HG03469 (cell line): ENCODE measurements around the gene MLXIPL.
"Not testable (repeated sequence)": the region's sequence is repeated elsewhere in the genome, so short reads cannot be mapped to it uniquely, and the experiment has no call there.

Experiments
- ATAC-seq: cut with Tn5 transposase; IDR thresholded peaks from one replicate; pipeline ENCODE4 v1.9.1; 2021; ENCODE audit warnings: mild to moderate bottlenecking, moderate library complexity, moderate number of reproducible peaks; ENCODE audit not compliant: unreplicated experiment

MLXIPL gene

GRCh38 chr7:73614937-73615336 lies 9.4 kb downstream of the MLXIPL start:
- not testable (repeated sequence) for ATAC-seq

- no peak for ATAC-seq
These were observed 10.2 kb downstream of the MLXIPL start for GRCh38 chr7:73613954-73614735.

DNA sequence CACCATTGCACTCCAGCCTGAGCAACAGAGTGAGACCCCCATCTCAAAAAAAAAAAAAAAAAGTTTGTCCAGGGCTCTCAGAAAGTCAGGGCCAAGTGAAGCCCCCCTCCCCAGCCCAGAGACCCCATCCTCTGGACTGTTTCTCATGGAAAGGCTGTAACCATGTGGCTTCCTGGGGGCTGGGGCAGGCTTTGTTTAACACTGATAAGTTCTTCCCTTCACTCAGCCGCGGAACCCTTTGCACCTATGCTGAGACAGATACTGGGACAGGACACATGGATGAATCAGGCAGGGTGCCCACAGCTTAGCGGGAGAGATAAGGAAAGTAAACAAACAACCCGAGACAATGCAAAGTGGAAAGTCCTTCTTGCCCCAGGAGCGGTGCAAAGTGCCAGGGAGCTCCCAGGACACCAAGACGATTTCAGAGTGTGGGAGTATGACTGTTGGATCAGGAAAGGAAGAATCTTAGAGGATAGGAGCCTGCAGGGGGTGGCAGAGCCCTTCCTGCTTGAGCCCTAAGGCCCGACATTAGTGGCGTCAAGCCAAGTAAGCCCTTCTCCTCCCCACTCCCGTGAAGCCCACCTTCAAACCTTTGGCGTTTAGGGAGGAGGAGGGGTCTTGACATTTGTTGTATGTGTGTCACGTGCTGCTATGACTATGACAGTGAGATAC lies 11.6 kb downstream of the MLXIPL start:
- ATAC-seq = no peak

DNA sequence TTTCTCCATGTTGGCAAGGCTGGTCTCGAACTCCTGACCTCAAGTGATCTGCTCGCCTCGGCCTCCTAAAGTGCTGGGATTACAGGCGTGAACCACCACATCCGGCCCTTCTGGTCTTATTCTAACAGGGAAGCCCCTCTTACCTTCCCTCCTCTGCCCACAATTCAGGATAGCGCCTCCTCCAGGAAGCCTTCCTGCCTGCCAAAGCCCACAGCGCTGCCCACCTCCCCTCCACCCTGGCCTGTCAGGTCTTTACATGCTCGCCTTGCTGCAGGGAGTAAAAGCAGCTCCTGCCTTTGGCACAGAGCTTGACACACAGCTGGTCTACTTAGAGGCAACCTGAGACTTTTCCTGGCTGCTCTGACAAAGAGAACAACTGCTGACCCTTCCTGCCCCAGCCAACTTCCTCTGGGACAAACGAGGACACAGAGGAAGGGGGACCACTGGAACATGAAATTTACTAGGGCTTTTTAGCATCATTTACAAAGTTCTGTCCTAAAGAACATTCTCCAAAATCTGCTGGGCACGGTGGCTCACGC lies 13.2 kb downstream of the MLXIPL start:
- no peak for ATAC-seq

GRCh38 chr7:73610105-73610504 lies 14.2 kb downstream of the MLXIPL start:
- no peak for ATAC-seq

DNA sequence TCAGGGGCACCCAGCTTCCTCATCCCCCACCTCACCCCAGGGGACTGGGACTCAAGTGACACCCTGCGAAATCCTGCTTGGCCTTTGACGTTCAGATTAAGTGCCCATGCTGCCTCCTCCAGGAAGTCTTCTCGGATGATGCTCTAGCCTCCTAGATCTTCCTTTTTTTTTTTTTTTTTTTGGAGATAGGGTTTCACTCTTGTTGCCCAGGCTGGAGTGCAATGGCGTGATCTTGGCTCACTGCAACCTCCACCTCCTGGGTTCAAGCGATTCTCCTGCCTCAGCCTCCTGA lies 16.7 kb downstream of the MLXIPL start:
- ATAC-seq = not testable (repeated sequence)

GRCh38 chr7:73606801-73607691 lies 17.3 kb downstream of the MLXIPL start:
- no peak for ATAC-seq

DNA sequence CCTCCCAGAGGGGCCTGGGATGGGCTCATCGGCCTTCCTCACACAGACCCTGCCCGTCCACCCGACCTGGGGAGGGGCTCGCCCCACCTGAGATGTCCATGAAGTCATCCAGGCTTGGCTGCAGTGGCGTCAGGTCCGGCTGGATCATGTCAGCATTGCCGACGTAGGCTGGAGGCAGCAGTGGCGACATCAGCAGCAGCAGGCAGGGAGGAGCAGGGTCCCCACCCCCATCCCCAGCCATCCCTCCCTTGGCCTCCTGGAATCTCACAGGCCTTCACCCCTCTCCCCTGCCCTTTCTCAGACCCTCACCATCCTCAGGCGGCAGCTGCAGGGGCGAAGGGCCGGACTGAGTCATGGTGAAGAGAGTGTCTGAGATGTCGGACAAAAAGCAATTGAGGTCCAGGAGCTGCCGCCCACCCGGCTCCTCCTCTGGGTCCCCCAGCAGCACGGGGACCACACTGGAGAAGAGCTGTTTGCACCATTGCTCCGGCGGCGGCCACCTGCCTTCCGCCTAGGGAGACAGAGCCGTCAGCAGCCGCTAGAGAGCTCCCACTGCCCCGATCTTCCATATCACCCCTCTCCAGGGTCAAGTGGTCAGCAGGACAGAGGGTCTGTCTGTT lies 18.6 kb downstream of the MLXIPL start:
- ATAC-seq = no peak

- no peak for ATAC-seq
These were observed 21.3 kb downstream of the MLXIPL start for GRCh38 chr7:73602721-73603651.

GRCh38 chr7:73599916-73600315 lies 24.4 kb downstream of the MLXIPL start:
- no peak for ATAC-seq

- ATAC-seq = no peak
These were observed 25.0 kb downstream of the MLXIPL start for GRCh38 chr7:73599151-73599882.

DNA sequence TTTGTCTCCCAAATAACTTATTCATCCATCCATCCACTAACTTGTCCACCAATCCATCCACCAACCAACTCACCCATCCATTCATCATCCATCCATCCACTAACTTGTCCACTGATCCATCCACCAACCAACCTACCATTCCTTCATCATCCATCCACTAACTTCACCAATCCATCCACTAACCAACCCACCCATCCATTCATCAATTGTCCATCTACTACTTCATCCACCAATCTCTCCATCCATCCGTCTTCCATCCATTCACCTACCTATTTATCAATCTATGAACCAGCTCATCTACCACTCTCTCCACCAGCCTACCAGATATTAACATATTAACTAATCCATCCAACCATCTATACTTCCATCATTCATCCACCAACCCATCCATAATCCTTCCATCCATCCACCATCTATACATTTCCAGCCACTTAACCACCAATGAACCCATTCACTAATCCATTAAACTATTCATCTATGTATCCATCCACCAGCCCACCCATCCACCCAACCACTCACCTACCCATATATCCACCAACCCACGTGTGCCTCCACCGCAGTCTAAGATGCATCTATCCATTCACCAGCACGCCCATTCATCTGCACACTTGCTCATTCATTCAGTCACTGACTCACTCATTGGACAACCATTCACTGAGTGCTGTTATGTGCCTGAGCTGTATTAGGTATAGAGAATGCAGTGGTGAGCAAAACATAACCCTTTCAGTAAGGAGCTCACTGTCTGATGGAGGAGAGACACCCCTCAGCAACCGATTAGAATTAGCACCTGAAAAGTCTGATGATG lies 26.1 kb downstream of the MLXIPL start:
- no peak for ATAC-seq

DNA sequence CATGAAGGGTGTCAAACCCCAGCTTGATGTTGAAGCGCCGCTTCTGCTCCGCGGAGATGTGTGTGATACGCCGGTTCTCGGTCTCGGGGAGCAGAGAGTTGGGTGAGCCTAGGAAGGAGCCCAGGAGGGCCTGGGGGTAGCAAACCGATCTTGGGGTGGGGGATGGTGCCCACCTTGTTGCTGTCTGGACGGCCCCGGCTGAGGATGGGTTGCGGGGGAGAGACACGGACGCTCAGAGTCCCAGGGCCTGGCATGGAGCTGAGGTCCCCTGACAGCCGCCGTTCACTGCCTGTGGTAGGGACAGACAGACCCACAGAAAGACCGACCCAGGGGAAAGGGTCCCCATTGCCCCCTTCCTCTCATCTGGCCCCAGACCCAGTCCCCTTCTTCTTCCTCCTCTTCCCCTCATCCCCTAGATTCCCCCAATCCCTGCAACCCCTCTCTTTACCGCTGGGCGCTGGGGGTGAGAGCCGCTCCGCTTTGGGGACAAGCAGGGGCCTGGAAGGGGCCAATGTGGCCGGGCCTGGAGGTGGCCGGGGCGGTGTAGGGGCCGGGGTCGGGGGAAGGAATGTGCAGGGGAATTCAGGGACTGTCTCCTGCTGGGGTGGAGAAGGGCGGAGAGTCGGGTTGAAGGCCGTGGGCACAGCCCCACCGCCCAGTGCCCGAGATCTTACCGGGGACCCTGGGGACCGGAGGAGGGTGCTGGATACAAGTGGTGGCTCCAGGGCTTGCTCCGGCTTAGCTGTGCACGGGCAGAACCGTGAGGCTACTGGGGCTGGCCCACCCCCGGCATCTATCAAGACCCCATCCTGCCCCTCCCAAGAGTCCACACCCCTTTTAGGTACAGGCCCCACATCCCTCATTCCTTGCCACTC lies 27.9 kb downstream of the MLXIPL start:
- no peak for ATAC-seq

DNA sequence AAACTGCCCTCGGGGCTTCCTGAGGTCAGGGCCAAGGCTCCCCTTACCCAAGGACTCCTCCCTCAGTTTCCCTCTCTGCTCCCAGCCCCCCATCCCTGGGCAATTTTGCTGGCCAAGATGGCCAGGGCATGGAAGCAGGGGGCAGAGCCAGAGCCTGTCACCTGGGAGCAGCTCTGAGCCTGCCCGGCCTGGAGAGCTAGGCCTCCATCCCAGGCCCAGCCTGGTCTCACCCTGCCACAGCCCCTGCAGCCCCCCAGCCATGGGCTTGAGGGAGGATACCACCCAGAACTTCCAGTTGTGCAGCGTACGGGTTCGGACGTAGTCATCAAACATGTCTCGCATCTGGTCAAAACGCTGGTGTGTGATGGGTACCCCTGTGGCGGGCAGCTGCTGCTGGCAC lies 29.0 kb downstream of the MLXIPL start:
- ATAC-seq = no peak

GRCh38 chr7:73593207-73594045 lies 30.9 kb downstream of the MLXIPL start:
- no peak for ATAC-seq

DNA sequence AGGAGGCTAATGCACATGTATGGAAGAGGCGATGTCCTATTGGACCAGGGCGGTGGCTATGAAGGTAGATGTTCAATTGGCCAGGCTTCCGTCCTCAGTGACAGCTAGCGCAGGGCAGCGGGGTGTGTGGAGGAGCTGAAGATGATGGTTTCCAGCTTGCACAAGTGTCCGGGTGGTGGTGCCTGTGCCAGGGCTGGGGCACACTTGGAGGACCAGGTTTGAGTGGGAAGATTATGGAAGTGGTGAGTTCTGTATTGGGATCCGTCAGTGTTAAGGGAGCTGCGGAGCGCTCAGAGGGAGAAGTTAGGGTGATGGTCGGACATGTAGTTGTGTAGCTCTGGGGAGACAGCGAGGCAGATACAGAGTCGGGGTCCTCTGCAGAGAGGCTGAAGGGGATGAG lies 37.4 kb downstream of the MLXIPL start:
- no peak for ATAC-seq

- no peak for ATAC-seq
These were observed 39.1 kb downstream of the MLXIPL start for GRCh38 chr7:73585196-73585595.
